Esophagus squamous epithelium (tissue), 4 donors: ENCODE results near the gene DNAH14.

Experiments used
- CTCF ChIP-seq, 6 experiments: fragments of 450-650 bp in 4 of 6; fragments of 200-600 bp in 2 of 6; sonication (generic) in 2 of 6; IDR thresholded peaks; one replicate each; pipeline ENCODE4 v1.5.1; 2016 to 2019; ENCODE audit warnings: antibody characterized with exemption in 6 of 6, mild to moderate bottlenecking in 4 of 6, moderate library complexity in 4 of 6
- POLR2A ChIP-seq, 4 donors: fragments of 450-650 bp; IDR thresholded peaks; one replicate each; pipeline ENCODE4 v1.6.1; 2017; ENCODE audit warnings: antibody characterized with exemption in 4 of 4, mild to moderate bottlenecking in 4 of 4, moderate library complexity in 3 of 4

- TF ChIP-seq CTCF (IDR thresholded peaks at IDR 0.05) (no peak), POLR2A (IDR thresholded peaks at IDR 0.05) (no peak)
Observed at GRCh38 chr1:225254676-225255075, 325.2 kb downstream of the DNAH14 start.
